HG03354 (cell line): Measurements from ENCODE around the gene APOBEC3G.
A peak's percentile ranks its signal among the peaks of the same experiment; 100 is the strongest.
"Not testable (repeated sequence)": the region's sequence is repeated elsewhere in the genome, so short reads cannot be mapped to it uniquely, and the experiment has no call there.

ENCODE experiments used
- ATAC-seq: cut with Tn5 transposase; IDR thresholded peaks from one replicate; pipeline ENCODE4 v1.9.1; 2021; ENCODE audit warnings: mild to moderate bottlenecking; ENCODE audit not compliant: unreplicated experiment, poor library complexity, severe bottlenecking

APOBEC3G gene

DNA sequence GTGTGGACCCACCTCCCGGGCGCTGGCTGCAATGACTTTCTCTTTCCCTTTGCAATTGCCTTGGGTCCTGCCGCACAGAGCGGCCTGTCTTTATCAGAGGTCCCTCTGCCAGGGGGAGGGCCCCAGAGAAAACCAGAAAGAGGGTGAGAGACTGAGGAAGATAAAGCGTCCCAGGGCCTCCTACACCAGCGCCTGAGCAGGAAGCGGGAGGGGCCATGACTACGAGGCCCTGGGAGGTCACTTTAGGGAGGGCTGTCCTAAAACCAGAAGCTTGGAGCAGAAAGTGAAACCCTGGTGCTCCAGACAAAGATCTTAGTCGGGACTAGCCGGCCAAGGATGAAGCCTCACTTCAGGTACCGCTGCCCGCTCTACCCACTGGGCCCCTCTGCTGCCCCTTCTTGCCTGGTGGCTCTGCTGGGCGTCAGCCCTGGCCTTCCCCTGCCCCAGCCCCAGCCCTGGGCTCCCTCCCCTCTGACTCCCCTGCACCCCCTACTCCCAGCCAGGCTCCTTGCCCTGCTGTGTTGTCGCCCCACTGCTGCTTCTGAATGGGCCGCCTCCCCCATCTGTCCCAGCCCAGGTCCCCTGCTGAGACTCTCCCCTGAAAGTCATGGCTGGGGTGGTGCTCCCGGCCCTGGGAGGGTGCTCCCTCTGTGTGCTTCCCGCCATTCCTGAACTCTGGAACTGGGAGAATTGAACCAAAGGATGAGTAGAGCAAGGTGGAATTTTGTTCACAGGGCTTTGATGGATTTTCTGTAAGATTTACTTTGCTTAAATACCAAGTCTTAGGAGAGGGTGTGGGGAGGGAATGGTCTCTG is at the start of gene APOBEC3G:
TSS of gene APOBEC3G (plus strand) at position 250 of the 815 bp plus-strand sequence. CDS start at position 337, 87 bp downstream.
- ATAC-seq: peak; percentile 87

DNA sequence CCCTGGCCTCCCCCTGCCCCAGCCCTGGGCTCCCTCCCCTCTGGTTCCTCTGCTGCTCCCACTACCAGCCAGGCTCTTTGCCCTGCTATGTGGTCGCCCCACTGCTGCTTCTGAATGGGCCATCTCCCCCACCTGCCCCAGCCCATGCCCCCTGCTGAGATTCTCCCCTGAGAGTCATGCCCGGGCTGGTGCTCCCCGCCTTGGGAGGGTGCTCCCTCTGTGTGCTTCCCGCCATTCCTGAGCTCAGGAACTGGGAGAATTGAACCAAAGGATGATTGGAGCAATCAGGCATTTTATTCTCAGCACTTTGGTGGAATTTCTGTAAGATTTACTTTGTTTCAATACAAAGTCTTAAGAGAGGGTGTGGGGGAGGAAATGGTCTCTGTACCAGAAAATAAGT is 49.4 kb upstream of the APOBEC3G start:
- no peak for ATAC-seq

DNA sequence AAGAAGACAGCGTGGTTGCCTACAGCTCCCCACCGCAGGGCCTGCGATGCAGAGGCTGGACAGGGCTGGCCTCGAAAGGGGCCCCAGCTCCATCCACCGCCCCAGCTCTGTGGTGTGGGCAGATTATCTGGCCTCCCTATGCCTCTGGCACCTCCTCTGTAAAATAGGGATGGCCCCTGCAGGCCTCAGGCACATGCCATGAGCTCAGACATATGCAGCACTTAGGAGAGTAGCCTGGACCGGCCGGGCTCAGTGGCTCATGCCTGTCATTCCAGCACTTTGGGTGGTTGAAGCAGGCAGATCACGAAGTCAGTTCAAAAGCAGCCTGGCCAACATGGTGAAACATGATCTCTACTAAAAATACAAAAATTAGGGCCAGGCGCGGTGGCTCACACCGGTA is 48.8 kb upstream of the APOBEC3G start:
- ATAC-seq: no peak

DNA sequence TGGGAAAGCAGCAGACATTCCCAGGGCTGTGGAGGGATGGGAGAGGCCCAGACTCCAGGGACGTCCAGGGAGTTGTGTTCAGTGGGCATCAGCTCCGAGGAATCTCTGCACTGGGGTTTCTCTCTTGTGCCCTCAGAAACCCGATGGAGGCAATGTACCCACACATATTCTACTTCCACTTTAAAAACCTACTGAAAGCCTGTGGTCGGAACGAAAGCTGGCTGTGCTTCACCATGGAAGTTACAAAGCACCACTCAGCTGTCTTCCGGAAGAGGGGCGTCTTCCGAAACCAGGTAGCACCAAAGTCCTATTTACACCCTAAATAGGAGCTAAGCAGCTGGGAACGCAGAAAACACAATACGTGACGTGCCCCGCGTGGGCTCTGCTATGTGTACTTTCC is 47.8 kb upstream of the APOBEC3G start:
- ATAC-seq: no peak

DNA sequence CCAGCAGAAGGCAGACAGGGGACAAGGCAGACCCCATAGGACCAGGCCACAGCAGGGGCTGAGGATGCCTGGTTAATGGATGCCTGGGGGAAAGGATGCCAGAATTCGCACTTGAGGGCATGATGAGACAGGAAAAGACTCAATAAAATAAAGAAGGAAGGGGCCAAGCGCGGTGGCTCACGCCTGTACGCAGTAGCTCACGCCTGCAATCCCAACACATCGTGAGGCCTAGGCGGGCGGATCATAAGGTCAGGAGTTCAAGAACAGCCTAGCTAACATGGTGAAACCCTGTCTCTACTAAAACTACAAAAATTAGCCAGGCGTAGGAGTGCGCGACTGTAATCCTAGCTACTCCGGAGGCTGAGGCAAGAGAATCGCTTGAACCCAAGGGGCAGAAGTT is 46.4 kb upstream of the APOBEC3G start:
- ATAC-seq: no peak

DNA sequence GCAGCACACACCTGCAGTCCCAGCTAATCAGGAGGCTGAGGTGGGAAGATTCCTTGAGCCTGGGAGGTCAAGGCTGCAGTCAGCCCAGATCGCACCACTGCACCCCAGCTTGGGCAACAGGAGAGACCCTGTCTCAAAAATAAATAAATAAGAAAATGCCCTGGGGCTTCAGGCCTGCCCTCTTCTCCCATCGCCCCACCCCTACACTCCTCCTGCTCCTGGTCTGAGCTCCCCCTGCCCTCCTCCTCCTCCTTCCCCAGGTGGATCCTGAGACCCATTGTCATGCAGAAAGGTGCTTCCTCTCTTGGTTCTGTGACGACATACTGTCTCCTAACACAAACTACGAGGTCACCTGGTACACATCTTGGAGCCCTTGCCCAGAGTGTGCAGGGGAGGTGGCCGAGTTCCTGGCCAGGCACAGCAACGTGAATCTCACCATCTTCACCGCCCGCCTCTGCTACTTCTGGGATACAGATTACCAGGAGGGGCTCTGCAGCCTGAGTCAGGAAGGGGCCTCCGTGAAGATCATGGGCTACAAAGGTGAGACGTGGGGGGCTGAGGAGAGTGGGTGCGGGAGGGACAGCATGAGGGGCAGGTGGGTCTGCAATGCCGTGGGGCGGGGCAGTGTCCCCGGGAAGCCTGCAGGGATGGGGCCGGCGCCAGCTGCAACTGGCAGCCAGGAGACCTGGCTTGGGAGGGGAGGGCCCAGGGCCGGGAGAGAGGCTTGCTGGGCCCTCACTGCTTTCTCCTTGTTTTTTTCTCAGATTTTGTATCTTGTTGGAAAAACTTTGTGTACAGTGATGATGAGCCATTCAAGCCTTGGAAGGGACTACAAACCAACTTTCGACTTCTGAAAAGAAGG is 45.4 kb upstream of the APOBEC3G start:
- not testable (repeated sequence) for ATAC-seq

DNA sequence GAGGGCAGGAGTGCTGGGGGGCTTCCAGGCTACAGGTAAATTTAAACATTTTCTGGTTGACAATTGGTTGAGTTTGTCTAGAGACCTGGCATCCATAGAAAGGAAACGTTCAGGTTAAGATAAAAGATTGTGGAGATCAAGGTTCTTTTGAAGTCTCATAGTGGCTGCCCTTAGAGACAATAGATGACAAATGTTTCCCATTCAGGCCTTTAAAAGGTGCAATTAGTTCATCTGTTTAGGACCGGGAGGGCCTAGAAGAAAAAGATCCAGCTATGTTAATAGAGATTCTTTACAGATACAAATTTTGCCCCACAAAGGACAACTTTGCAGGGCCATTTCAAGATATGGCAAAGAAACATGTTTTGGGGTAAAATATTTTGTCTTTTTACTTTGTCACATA is 40.0 kb upstream of the APOBEC3G start:
- not testable (repeated sequence) for ATAC-seq

DNA sequence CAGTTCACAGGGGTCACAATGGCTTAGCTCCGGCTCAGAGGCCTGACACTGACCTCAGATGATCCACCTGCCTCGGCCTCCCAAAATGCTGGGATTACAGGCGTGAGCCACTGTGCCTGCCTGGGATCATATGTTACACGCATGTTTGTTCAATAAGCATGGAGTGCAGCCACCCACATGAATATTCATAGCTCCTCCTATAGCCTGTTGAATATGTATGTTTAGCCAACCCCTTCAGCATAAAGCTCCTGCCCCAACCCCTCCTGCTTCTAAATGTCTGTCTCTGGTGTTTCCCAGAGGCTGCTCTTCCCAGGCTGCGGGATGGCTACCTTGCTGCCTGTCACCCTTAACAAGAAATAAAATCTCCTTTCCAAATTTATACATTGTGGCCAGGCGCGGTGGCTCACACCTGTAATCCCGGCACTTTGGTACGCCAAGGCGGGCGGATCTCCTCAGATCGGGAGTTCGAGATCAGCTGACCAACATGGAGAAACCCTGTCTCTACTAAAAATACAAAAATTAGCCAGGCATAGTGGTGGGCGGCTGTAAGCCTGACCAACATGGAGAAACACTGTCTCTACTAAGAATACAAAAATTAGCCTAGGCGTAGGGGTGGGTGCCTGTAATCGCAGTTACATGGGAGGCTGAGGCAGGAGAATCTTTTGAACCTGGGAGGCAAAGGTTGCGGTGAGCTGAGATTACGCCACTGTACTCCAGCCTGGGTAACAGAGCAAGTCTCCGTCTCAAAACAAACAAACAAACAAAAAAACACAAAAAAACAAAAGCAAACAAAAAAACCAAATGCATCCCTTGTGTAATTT is 37.6 kb upstream of the APOBEC3G start:
- no peak for ATAC-seq

DNA sequence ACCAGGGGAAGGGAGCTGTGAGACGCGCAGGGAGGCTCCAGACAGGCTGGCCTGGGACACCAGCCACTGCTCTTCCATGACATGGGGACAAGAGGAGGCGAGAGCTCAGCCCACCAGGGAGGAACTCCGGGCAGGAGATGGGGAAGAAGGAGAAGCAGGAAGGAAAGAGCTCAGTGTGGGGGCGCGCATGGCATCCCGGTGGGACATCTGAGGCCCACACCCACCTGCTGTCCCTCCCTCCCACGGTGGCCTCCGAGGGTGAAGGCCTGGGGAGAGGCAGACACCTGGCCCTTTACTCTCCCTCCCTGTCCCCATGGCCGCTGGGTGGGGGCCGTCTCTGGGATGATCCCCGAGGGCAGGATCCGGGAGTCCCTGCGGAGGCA is 36.9 kb upstream of the APOBEC3G start:
- ATAC-seq: not testable (repeated sequence)

DNA sequence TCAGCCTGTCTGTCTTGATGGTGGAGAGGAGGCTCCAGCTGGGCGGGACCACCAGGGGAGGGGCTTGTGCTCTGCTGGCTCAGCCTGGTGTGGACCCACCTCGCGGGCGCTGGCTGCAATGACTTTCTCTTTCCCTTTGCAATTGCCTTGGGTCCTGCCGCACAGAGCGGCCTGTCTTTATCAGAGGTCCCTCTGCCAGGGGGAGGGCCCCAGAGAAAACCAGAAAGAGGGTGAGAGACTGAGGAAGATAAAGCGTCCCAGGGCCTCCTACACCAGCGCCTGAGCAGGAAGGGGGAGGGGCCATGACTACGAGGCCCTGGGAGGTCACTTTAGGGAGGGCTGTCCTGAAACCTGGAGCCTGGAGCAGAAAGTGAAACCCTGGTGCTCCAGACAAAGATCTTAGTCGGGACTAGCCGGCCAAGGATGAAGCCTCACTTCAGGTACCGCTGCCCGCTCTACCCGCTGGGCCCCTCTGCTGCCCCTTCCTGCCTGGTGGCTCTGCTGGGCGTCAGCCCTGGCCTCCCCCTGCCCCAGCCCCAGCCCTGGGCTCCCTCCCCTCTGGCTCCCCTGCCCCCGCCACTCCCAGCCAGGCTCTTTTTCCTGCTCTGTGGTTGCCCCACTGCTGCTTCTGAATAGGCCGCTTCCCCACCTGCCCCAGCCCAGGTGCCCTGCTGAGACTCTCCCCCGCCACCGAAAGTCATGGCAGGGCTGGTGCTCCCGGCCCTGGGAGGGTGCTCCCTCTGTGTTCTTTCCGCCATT is 36.4 kb upstream of the APOBEC3G start, which contains the start of gene APOBEC3F:
TSS of gene APOBEC3F (plus strand) at position 327 of the 759 bp plus-strand sequence. CDS start at position 424, 97 bp downstream.
- peak; percentile 90 for ATAC-seq

DNA sequence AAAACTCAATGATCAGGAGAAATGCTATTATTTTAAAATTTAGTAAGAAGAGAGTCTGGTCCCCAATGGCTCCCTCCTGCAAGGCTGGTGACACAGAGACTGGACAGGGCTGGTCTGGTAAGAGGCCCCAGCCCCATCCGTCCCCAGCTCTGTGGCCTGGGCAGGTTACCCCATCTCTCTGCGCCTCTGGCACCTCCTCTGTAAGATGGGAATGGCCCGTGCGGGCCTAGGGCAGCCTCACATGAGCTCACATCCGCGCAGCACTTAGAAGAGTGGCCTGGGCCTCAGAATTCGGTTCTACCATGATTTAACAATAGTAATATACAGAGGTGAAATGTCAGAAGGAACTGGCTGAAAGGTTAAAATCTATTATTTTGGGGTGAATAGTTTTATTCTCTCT is 35.2 kb upstream of the APOBEC3G start:
- ATAC-seq: no peak

DNA sequence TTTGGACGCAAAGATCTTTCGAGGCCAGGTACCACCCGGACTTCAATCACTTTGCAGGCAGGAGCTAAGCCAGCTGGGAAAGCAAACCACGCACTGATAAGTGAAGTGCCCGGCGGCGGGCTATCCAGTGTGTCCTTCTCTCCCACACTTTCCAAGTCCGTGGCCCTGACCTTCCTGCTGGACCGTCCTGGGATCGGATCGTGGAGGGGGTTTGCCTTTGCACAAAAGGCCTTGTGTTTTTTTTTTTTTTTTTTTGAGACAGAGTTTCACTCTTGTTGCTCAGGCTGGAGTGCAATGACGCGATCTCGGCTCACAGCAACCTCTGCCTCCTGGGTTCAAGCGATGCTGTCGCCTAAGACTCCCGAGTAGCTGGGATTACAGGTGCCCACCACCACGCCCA is 34.0 kb upstream of the APOBEC3G start:
- ATAC-seq: not testable (repeated sequence)

DNA sequence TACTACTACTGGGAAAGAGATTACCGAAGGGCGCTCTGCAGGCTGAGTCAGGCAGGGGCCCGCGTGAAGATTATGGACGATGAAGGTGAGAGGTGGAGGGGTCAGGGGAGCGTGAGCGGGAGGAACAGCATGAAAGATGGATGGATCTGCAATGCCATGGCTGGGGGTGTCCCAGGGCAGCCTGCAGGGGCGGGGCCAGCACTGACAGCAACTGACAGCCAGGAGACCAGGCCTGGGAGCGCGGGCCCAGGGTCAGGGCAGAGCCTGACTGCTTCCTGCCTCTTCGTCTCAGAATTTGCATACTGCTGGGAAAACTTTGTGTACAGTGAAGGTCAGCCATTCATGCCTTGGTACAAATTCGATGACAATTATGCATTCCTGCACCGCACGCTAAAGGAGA is 31.9 kb upstream of the APOBEC3G start:
- ATAC-seq: not testable (repeated sequence)

DNA sequence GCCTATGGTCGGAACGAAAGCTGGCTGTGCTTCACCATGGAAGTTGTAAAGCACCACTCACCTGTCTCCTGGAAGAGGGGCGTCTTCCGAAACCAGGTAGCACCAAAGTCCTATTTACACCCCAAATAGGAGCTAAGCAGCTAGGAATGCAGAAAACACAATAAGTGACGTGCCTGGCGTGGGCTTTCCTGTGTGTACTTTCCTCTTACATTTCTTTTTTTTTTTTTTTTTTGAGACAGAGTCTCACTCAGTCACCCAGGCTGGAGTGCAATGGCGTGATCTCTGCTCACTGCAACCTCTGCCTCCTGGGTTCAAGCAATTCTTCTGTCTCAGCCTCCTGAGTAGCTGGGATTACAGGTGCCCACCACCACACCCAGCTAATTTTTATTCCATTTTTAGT is 27.6 kb upstream of the APOBEC3G start:
- not testable (repeated sequence) for ATAC-seq

DNA sequence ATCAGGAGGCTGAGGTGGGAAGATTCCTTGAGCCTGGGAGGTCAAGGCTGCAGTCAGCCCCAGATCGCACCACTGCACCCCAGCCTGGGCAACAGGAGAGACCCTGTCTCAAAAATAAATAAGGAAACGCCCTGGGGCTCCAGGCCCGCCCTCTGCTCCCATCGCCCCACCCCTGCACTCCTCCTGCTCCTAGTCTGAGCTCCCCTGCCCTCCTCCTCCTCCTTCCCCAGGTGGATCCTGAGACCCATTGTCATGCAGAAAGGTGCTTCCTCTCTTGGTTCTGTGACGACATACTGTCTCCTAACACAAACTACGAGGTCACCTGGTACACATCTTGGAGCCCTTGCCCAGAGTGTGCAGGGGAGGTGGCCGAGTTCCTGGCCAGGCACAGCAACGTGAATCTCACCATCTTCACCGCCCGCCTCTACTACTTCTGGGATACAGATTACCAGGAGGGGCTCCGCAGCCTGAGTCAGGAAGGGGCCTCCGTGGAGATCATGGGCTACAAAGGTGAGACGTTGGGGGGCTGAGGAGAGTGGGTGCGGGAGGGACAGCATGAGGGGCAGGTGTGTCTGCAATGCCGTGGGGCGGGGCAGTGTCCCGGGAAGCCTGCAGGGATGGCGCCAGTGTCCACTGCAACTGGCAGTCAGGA is 25.1 kb upstream of the APOBEC3G start:
- ATAC-seq: not testable (repeated sequence)

DNA sequence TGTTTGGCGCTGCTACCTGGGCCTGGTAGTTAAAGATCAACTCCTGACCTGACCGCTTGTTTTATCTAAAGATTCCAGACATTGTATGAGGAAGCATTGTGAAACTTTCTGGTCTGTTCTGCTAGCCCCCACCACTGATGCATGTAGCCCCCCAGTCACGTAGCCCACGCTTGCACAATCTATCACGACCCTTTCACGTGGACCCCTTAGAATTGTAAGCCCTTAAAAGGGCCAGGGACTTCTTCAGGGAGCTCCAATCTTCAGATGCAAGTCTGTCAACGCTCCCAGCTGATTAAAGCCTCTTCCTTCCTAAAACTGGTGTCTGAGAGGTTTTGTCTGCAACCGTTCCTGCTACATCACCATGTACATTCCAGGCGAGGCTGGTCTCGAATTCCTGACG is 21.4 kb upstream of the APOBEC3G start:
- no peak for ATAC-seq

DNA sequence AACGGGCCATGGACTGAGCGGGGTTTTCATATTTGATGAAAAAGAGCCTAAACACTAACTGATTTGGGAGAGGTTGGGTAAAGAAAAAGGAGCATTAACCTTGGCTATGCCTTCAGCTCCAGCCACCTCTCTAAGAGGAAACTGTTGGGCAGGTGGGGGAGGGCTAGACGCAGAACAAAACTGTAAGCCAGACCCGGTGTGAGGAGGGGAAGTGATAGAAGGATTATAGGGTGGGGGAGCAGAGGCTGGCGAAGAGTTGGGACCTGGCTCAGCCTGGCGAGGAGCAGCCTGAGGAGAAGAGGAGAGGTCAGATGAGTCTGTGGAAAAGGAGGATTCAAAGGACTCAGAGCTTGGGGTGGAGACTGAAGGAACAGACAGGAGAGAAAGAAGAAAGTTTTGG is 15.8 kb upstream of the APOBEC3G start:
- ATAC-seq: not testable (repeated sequence)

DNA sequence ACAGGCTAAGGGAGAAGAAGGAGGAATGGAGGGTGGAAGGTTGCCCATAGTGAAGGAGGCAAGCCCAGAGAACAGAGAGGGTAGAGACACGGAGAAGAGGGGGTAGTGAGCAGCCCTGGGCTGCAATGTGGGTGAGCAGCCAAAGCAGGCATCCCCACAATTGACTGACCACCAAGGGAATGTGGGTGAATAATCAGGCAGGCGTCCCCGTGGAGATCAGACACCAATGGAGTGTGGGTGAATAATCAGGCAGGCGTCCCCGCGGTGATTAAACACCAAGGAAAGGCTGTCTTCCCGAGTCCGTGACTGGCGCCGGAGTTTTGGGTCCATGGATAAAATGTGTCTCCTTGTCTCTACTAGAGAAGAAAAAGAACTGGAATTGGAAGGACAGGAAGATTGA is 15.1 kb upstream of the APOBEC3G start:
- not testable (repeated sequence) for ATAC-seq

DNA sequence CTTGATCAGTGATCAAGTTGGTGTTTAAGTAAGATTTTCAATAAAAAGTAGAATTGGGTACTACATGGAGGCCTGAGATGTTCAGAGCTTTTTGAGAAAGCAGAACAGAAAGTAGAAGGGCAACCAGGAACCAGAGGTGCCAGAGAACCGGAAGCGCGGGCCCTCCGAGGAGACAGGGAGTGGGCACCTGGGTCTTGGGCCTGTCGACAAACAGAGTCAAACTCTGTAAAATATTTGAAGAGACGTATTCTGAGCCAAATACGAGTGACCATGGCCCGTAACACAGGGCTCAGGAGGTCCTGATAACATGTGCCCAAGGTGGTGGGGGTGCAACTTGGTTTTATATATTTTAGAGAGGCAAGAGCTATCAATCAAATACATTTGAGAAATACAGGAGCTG is 13.2 kb upstream of the APOBEC3G start:
- ATAC-seq: peak; percentile 52
